Body of pancreas (tissue), 4 donors: ENCODE results near the gene SORL1.

Source experiments
- CTCF ChIP-seq, 7 experiments: fragments of 450-650 bp in 4 of 7; fragments of 200-600 bp in 3 of 7; sonication (generic) in 3 of 7; IDR thresholded peaks; one replicate each; pipeline ENCODE4 v1.5.1; 2016 to 2019; ENCODE audit warnings: antibody characterized with exemption in 7 of 7
- POLR2A ChIP-seq, 3 donors: fragments of 450-650 bp; IDR thresholded peaks; one replicate each; pipeline ENCODE4 v1.6.1; 2016; ENCODE audit warnings: antibody characterized with exemption in 3 of 3, mild to moderate bottlenecking in 2 of 3

DNA sequence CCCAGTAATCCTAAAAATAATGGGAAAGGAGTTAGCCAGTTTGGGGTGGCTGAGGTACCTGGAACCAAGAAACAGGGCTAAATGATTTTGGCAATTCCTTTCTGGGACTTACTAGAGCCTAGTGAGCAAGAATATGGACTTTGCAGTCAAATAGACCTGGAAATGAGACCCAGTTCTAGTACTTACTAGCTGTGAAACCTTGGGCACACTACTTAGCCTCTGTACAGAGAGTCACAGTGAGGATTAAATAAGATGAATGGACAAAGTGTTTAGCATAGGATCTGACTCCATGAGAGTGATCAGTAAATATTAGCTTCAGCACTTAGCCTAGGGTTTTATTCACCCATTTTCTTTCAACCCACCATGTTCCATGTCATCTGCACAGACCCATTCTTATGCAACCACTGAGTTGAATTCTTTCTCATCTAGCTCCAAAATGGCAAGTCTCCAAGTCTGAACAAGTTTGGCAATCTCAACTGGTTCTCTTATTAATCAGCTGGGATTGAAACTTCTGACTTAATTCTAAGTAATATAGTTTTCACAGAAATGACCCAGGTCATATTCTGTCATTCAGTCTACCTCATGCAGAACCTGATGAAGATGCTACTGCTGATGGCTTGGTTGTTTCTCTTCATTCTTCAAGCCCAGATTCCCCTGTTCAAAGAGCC is 15.0 kb upstream of the SORL1 start:
- no peak for TF ChIP-seq CTCF (IDR thresholded peaks at IDR 0.05)
- no peak for TF ChIP-seq POLR2A (IDR thresholded peaks at IDR 0.05)
